HG03280 (cell line): ENCODE results near the gene THEMIS2.

Experiments used
- ATAC-seq: cut with Tn5 transposase; IDR thresholded peaks from one replicate; pipeline ENCODE4 v1.9.1; 2021; ENCODE audit warnings: mild to moderate bottlenecking, moderate library complexity; ENCODE audit not compliant: unreplicated experiment

THEMIS2 gene

GRCh38 chr1:27885114-27885528 lies 12.8 kb downstream of the THEMIS2 start:
- no peak for ATAC-seq

DNA sequence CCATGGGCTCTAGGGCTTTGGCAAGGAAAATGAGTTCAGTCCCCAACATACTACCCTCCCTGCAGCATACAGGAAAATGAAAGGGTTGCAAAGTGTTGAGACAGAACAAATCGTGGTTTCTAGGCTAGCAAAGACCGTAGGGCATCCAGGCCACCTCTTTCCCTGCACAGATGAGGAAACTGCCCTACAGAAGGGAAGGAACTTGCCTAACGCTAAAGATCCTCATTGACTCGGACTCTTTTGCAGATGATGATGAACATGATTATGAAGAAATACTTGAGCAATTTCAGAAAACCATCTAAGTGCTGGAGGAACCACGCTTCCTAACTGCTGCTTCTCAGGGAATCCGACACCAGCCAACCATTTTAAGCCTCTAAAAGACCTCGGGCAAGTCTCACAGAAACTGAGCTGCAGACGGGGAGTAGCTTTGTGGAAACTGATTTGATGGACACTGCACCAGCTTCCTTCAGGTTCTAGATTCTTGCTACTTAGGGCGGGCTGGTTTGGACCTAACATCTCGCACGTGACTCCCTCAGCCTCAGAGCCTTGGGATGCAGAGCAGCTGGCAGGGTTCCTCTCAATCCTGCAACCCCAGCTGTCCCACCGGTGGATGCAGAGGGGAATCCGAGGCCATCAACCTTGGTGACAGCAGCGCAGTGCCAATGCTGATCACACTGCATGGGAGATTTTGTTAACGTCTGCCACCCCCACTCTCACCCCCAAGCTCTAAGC lies 13.4 kb downstream of the THEMIS2 start:
- no peak for ATAC-seq

DNA sequence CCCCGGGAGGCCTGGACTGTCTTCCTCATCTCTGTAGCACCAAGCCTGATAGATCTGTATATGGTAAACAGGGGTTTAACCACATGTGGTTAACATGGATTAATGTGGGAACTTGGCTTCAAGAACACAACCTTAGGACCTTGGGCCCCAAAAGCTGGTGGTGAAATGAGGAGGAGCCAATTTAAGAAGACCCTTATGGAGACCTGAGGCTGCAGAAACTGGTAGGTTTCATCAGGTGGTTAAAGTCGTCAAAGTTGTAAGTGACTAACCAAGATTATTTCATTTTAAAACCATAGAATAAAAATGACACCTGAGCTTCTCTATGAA lies 14.0 kb downstream of the THEMIS2 start:
- ATAC-seq = no peak

- no peak for ATAC-seq
These were observed 14.4 kb downstream of the THEMIS2 start for GRCh38 chr1:27886744-27887143.

- no peak for ATAC-seq
These were observed 15.1 kb downstream of the THEMIS2 start for GRCh38 chr1:27887215-27888021.

GRCh38 chr1:27889506-27889905 lies 17.2 kb downstream of the THEMIS2 start:
- no peak for ATAC-seq

DNA sequence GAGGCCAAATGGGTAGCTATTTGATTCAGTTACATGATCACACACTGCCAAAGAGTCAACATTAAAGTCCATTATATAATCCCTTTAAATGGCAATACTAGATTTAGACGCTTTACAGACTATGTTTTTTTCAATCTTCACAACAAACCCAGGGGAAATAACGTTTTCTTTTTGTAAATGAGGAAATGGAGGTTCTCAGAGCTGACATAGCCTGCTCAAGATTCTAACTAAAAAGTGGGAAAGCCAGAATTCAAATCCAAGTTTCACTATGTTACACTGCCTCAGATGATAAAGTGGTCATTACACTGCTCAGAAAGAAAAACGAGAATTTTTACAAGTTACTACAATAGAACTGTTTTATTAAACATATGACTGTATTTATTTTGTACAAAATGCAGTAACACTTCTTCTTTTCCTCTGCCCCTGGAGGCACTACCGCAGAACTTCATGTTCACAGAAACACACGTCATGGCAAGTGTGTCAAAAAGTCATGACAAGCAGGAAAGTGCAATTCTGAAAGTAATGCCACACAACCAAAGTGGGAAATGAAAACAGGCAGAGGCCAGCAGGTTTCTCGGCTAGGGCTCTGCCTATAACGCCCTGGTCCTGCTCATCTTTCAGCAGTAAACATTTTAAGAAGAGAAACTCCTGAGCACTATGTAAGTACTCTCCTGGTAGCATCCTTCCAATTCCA lies 19.0 kb downstream of the THEMIS2 start:
- no peak for ATAC-seq

- ATAC-seq = no peak
These were observed 22.2 kb downstream of the THEMIS2 start for GRCh38 chr1:27894521-27894920.

DNA sequence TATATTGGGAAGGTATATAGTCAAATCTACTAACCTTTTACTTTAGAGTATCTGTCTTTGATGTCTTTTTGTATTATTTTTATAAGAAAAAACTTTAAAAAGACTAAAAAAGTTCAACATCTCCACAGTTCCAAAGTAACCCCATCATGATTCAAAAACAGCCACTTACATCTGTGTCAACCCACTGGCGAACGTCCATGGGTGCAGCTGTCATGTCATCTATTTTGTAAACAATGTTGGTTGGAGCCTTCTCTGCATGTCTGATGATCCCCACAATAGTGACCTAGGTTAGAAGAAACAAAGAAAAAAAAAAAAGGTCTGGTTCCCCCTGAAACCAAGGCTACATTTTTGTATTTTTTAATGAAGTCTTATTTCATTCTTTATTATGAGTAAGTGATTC lies 34.4 kb downstream of the THEMIS2 start:
- no peak for ATAC-seq

GRCh38 chr1:27912429-27912828 lies 40.1 kb downstream of the THEMIS2 start:
- ATAC-seq = no peak

DNA sequence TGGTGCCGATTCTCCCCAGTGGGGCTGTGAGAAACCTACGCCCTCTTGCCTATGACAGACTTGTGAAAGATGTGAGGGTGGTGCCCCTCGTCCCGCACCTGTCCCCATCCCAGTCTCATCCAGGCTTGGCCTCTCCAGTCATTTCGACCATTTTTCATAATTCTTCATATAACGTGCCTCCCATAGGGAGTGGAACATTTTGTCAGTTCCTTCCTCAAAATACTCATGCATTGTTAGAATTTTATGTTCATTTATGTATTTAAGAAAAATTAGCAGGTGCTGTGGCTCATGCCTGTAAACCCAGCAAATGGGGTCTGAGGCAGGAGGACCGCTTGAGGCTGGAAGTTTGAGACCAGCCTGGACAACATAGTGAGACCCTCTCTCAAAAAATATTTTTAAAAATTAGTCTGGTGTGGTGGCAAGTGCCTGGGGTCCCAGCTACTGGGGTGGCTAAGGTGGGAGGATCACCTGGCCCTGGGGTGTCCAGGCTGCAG lies 42.8 kb downstream of the THEMIS2 start:
- ATAC-seq = no peak

GRCh38 chr1:27922272-27922671 lies 49.9 kb downstream of the THEMIS2 start:
- ATAC-seq = no peak

DNA sequence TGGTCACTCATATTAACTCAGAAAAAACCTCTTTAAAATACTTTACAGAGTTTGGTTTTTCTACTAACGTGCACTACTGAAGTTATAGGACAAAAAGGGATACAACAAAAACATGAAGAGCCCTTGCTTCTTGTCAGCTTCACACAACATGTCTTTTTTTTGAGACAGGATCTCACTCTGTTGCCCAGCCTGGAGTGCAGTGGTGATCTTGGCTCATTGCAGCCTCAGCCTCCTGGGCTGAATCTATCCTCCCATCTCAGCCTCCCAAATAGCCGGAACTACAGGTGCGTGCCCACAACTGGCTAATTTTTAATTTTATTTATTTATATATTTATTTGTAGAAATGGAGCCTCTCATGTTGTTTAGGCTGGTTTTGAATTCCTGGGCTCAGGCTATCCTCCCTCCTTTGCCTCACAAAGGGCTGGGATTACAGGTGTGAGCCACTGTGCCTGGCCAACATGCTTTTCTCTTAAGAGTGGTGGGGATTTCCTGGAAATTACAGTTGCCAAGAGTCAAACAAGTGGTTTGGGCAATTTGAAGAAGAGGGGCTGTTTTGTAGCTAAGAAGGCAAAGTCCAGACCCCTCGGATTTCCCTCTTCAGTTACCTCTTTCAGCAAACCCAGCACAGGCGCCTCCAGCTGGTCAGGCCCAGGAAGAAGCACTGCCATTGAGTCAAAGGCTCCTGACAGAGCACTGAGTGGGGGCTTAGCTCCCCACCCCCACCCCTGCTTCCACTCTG lies 56.0 kb downstream of the THEMIS2 start:
- ATAC-seq = no peak

GRCh38 chr1:27931184-27931583 lies 58.8 kb downstream of the THEMIS2 start:
- ATAC-seq = no peak

DNA sequence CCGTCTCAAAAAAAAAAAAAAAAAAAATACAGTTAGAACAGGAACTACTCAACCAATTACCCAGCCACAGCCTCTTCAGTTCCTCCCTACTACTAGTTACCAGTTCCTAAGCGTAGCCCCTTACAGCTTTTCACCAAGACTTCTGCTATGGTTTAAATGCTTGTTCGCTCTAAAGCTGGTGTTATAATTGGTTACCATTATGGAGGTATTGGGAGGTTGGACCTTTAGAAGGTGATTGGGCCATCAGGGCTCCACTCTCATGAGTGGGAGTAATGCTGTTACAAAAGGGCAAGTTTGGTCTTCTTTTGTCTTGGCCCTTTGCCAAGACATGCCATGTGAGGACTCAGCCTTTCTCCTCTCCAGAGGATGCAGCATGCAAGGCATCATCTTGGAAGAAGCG lies 59.4 kb downstream of the THEMIS2 start:
- no peak for ATAC-seq

DNA sequence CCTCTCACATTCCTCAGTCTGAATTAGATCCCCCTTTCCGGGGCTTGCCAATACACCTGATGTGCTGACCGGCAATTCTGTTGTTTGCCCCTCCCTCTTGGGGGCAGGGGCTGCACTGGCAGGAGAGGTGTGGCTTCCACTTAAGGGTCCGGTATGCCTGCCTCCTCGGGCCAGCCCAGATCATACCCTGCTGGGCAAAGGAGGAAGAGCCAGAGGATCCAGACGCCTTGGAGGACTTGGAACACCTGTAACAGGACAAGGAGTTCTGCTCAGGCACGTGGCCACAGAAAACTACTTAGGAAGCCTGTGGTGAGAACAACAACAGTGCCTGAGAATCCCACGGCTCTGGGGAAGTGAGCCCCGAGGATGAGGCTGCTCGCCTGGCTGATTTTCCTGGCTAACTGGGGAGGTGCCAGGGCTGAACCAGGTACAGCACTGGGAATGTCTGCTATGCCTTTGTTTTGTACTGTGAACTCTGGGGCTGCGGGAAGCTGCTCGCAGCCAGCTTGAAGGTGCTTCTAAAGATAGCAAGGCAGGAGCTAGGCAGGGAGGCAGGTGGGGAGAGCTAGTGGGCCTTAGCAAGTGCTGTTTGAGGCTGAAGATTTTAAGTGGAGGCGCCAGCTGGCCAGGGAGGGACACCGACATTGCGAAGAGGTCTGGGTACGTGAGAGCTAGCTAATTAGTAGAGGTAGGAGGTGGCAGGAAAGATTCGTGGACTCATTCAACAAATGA lies 62.6 kb downstream of the THEMIS2 start, which contains the start of gene SMPDL3B:
TSS of gene SMPDL3B (plus strand) at position 183 of the 732 bp plus-strand sequence. CDS start at position 367, 184 bp downstream.
- no peak for ATAC-seq

DNA sequence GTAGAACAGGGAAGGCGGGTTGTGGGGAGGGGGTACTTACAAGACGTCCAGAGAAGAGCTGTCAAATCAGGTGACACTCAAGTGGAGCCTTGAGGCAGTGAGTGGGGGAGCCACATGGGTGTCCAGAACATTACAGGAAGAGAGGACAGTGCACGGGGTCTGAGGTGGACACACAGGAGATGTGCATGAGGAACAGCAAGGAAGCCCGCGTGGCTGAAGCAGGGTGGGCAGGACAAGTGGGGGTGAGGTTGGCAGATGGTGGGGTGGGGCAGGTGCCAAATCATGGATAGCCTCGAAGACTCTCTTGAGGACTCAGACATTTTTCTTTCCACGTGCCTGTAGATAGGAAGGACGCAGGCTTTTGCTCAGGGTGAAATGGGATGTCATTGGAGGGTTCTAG lies 63.4 kb downstream of the THEMIS2 start:
- ATAC-seq = no peak
